Activated B cell treated with CpG ODN at 0.5 μM for 24 hours (primary cell): ENCODE data around the gene PKHD1. TPM values are rescaled to one million over a fixed set of nuclear protein-coding genes. Genes with fewer than 3 reads are reported as not detected.

Experiments used
- ATAC-seq: fragments of 200-7000 bp; cut with Tn5 transposase; one replicate; pipeline ENCODE4 v1.10.0; 2021; ENCODE audit warnings: low read depth, mild to moderate bottlenecking, moderate library complexity
- CTCF ChIA-PET: fragments of 350-600 bp; sonication (Branson Sonifier 250); formaldehyde crosslinking; loops from one replicate; lab custom pipeline; 2021; ENCODE audit warnings: antibody characterized with exemption; lab: Charles Lee
- POLR2A ChIA-PET: fragments of 350-600 bp; sonication (Branson Sonifier 250); formaldehyde crosslinking; loops from one replicate; lab custom pipeline; 2021; ENCODE audit warnings: antibody characterized with exemption; lab: Charles Lee
- DNase-seq: peaks from one replicate; pipeline ENCODE4 v3.0.0; 2022
- H3K27ac Mint-ChIP-seq: one replicate; pipeline ENCODE4 v1.8.0; 2020; ENCODE audit warnings: mixed read lengths
- H3K27me3 Mint-ChIP-seq: one replicate; pipeline ENCODE4 v1.8.0; 2021; ENCODE audit warnings: mixed read lengths
- H3K36me3 Mint-ChIP-seq: one replicate; pipeline ENCODE4 v1.8.0; 2021; ENCODE audit warnings: low read depth, mixed read lengths
- H3K4me1 Mint-ChIP-seq: one replicate; pipeline ENCODE4 v1.8.0; 2021; ENCODE audit warnings: mixed read lengths
- H3K4me3 Mint-ChIP-seq: one replicate; pipeline ENCODE4 v1.8.0; 2020; ENCODE audit warnings: mild to moderate bottlenecking, mixed read lengths
- H3K9me3 Mint-ChIP-seq: one replicate; pipeline ENCODE4 v1.8.0; 2020; ENCODE audit warnings: mixed read lengths
- intact Hi-C: fragments of 100-400 bp; cut with micrococcal nuclease; formaldehyde crosslinking; loops from one replicate; pipeline ENCODE4 v1.15.1; 2024
- total RNA-seq: library from RNA; stranded (reverse); gene quantifications from 2 replicates; pipeline ENCODE4 v1.2.3, GENCODE V29; 2022
- TF ChIP-seq, protein P1 (sequence below): fragments of 200-600 bp; IDR thresholded peaks from one replicate; pipeline ENCODE4 v1.8.0; 2022; ENCODE audit warnings: antibody characterized with exemption, mild to moderate bottlenecking

PKHD1 gene
- total RNA-seq, 1 donor from 2014 or later = not detected

DNA sequence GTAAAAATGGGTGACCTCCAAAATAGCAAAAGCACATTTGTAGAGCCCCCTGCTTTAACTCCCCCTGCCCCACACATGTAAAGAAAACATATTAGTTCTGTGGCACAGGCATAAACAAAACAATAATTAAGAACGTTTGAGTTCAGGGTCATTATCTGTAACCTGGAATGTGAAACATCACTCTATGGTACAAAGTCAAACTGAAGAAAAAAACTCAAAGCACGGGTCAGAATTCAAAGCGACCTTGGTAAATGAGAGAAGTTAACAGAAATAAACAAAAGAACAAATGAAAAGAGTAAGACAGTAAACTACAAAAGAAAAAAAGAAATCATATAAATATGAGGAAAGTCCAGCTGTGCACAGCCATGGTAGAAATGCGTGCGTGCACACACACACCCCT is 67.5 kb downstream of the PKHD1 start:
- H3K27ac Mint-ChIP-seq = no peak overlapping the region
- intact Hi-C loops = loop anchor here (2.0 kb wide), 1 partner anchor 1365 kb away; no protein-coding TSS in a partner anchor
- H3K4me3 Mint-ChIP-seq = no peak overlapping the region
- DNase-seq (no peak), ATAC-seq (no peak)
- TF ChIP-seq, protein P1, sequence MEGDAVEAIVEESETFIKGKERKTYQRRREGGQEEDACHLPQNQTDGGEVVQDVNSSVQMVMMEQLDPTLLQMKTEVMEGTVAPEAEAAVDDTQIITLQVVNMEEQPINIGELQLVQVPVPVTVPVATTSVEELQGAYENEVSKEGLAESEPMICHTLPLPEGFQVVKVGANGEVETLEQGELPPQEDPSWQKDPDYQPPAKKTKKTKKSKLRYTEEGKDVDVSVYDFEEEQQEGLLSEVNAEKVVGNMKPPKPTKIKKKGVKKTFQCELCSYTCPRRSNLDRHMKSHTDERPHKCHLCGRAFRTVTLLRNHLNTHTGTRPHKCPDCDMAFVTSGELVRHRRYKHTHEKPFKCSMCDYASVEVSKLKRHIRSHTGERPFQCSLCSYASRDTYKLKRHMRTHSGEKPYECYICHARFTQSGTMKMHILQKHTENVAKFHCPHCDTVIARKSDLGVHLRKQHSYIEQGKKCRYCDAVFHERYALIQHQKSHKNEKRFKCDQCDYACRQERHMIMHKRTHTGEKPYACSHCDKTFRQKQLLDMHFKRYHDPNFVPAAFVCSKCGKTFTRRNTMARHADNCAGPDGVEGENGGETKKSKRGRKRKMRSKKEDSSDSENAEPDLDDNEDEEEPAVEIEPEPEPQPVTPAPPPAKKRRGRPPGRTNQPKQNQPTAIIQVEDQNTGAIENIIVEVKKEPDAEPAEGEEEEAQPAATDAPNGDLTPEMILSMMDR = no peak
- H3K9me3 Mint-ChIP-seq = no peaks in the 10 kb centered on the region
- CTCF ChIA-PET = interaction anchor here (0.9 to 3.1 kb wide), 8 partner anchors 8 to 1204 kb away, joined by 3 to 26 read pairs (median 4); no protein-coding TSS in a partner anchor
- H3K36me3 Mint-ChIP-seq = no peaks in the 10 kb centered on the region
- peaks cover 5% of the 10 kb centered on the region for H3K4me1 Mint-ChIP-seq
- POLR2A ChIA-PET = no interaction called here
- peaks cover 6% of the 10 kb centered on the region for H3K27me3 Mint-ChIP-seq

DNA sequence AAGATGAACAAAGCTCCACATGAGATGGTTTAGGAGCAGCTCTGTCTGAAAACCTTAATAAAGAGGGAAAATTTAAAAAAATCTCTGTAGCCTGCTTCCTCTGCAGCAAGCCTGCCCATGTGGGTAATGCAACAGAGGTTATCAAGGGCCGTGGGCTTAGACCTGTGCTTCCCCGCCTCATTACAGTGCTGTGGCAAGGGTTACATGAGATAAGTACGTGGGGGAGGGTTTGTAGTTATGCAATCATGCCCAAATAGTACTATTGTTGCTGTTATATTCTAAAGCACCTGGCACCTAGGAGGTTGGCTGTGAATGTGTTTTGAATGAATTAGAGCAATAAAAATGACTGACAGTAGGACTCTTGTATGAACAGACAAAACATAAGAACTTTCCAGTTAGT is 68.3 kb downstream of the PKHD1 start:
- Mint-ChIP-seq H3K9me3 (no peaks in the 10 kb centered on the region), H3K4me1 (peaks cover 5% of the 10 kb centered on the region), H3K27me3 (peaks cover 1% of the 10 kb centered on the region), H3K27ac (no peak overlapping the region), H3K36me3 (no peaks in the 10 kb centered on the region), H3K4me3 (no peak overlapping the region)
- CTCF ChIA-PET = interaction anchor here (0.8 to 1.0 kb wide), 2 partner anchors 165 to 1202 kb away, joined by 3 read pairs; no protein-coding TSS in a partner anchor
- POLR2A ChIA-PET = no interaction called here
- intact Hi-C loops = no loop called here
- no peak for ATAC-seq
- no peak for DNase-seq
- TF ChIP-seq, protein P1 = no peak

DNA sequence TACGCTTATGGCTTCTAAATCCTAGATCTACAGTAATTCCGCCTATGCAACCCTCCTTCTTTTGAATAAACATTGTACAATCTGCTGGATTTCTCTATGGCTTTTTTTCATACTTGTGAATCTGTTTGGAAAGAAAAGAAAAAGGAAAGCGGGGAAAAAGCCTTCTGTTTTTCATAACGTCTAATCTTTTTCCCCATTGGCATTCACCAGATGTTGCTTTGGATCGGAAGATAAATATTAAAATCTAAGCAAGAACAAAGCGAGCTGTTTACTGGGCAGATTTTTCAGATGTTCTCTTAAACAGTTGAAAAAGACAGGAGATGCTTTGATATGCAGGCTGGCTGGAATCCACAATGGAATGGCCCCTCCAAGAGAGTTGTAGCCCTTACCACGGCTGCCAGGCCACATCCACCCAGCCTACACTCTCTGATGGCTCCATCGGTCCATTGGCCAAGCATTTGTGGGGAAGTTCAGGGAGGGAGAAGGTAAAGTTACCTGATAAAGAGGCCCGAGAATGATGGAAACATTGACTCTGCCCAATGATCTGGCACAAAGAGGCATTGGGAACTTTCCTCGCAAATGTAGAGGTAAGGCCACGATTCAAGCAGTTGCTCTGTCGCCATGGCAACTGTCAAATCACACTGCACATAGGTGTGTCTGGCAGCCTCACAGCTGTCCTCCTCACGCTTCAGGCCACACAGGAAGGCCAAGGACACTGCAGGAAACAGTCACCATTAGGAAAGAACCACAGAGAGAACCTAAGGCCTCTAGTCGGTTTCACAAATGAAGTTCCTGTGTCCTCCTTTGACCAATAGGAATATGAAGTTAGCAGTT is 70.3 kb downstream of the PKHD1 start:
- TF ChIP-seq, protein P1 = no peak
- ChIA-PET CTCF (no interaction called here), POLR2A (no interaction called here)
- H3K27me3 Mint-ChIP-seq = no peaks in the 10 kb centered on the region
- H3K27ac Mint-ChIP-seq = no peak overlapping the region
- intact Hi-C loops = no loop called here
- H3K4me1 Mint-ChIP-seq = peaks cover 5% of the 10 kb centered on the region
- no peak overlapping the region for H3K4me3 Mint-ChIP-seq
- ATAC-seq = no peak
- no peaks in the 10 kb centered on the region for H3K36me3 Mint-ChIP-seq
- DNase-seq = no peak
- H3K9me3 Mint-ChIP-seq = no peaks in the 10 kb centered on the region

DNA sequence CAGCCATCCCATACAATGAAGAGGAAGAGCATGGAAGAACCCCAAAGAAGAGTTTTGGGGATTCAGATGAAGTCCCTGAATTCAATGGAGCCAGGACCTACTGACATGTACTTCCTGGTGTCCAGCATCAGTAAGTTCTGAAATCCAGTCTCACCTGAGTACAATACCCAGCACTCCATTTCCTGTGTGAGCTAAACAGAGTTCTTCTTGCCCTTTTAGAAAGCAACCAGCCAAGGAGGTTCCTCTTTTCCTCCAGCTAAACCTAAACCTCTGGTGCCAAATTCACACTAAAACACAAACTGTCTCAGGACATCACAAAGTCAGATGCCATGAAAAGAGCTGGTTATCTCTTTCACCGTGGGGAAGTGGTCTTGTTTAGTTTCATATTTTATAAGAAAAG is 71.5 kb downstream of the PKHD1 start:
- Mint-ChIP-seq H3K4me3 (no peak overlapping the region), H3K27me3 (no peaks in the 10 kb centered on the region), H3K36me3 (no peaks in the 10 kb centered on the region), H3K4me1 (peaks cover 5% of the 10 kb centered on the region), H3K9me3 (no peaks in the 10 kb centered on the region), H3K27ac (no peak overlapping the region)
- no peak for DNase-seq
- TF ChIP-seq, protein P1 = no peak
- POLR2A ChIA-PET = no interaction called here
- intact Hi-C loops = no loop called here
- no peak for ATAC-seq
- CTCF ChIA-PET = no interaction called here

DNA sequence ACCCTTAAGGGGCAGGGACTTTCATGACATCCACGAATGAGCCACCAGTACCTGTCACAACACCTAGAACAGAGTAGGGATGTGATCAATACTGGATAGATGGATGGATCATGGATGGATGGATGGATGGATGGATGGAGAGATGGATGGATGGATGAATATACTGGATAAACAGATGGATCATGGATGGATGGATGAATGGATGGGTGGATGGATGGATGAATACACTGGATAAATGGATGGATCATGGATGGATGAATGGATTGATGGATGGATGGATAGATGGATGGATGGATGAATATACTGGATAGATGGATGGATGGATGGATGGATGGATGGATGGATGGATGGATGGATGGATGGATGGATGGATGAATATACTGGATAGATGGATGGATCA is 73.0 kb downstream of the PKHD1 start:
- ChIA-PET POLR2A (no interaction called here), CTCF (no interaction called here)
- H3K9me3 Mint-ChIP-seq = no peaks in the 10 kb centered on the region
- intact Hi-C loops = no loop called here
- H3K27me3 Mint-ChIP-seq = no peaks in the 10 kb centered on the region
- ATAC-seq (no peak), DNase-seq (no peak)
- TF ChIP-seq, protein P1 = no peak
- H3K27ac Mint-ChIP-seq = no peak overlapping the region
- H3K4me3 Mint-ChIP-seq = no peak overlapping the region
- peaks cover 5% of the 10 kb centered on the region for H3K4me1 Mint-ChIP-seq
- no peaks in the 10 kb centered on the region for H3K36me3 Mint-ChIP-seq
